ENCODE results near the gene GPR18.

GPR18 gene

DNA sequence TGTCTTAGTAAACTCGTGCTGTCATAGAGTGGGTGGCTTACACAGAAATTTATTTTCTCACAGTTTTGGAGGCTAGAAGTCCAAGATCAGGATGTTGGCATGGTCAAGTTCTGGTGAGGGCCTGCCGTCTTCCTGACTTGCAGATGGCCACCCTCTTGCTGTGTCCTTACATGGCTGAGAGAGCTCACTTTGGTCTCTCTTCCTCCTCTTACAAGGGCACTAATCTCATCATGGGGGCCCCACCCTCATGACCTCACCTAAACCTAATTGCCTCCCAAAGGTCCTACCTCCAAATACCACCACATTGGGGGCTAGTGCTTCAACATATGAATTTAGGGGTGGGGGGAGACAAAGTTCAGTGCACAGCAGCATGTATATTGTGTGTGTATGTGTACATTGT, 14.3 kb upstream of the GPR18 start:
- H3K4me1 ChIP-seq (ENCODE audit: insufficient read depth, poor library complexity, severe bottlenecking): no peaks in the 10 kb centered on the region
- H3K27me3 ChIP-seq (ENCODE audit: insufficient read depth, poor library complexity, severe bottlenecking): no peaks in the 10 kb centered on the region
- TF ChIP-seq, protein P1, sequence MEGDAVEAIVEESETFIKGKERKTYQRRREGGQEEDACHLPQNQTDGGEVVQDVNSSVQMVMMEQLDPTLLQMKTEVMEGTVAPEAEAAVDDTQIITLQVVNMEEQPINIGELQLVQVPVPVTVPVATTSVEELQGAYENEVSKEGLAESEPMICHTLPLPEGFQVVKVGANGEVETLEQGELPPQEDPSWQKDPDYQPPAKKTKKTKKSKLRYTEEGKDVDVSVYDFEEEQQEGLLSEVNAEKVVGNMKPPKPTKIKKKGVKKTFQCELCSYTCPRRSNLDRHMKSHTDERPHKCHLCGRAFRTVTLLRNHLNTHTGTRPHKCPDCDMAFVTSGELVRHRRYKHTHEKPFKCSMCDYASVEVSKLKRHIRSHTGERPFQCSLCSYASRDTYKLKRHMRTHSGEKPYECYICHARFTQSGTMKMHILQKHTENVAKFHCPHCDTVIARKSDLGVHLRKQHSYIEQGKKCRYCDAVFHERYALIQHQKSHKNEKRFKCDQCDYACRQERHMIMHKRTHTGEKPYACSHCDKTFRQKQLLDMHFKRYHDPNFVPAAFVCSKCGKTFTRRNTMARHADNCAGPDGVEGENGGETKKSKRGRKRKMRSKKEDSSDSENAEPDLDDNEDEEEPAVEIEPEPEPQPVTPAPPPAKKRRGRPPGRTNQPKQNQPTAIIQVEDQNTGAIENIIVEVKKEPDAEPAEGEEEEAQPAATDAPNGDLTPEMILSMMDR (IDR thresholded peaks at IDR 0.05; ENCODE audit: poor library complexity, severe bottlenecking): no peak
- H3K36me3 ChIP-seq (ENCODE audit: low read depth): peaks cover 6% of the 10 kb centered on the region; the same call in 1 of the 2 replicates
- DNase-seq (ENCODE audit: low spot score) (no peak), ATAC-seq (ENCODE audit: low read depth) (no peak)
- H3K4me3 ChIP-seq (ENCODE audit: severe bottlenecking): no peak overlapping the region
- H3K9me3 ChIP-seq (ENCODE audit: severe bottlenecking): no peaks in the 10 kb centered on the region
- no peak overlapping the region for H3K27ac ChIP-seq (ENCODE audit: poor library complexity, severe bottlenecking)

DNA sequence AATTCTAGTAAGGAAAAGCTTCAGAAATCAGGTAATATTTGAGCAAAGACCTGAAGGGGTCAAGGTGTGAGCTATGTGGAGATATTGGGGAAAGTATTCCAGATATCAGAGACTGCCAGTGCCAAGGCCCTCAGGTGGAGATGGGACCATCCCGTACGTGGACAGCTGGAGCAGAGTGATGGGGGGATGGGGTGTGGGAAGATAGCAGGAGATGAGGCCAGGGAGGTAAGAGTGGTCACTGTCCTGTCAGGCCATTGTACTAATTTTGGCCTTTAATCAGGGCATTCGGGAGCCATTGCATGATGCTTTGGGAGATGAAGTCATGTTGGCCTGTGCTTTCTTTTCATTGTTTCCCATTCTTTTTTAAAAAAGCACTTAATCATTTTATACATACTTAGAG, 13.1 kb upstream of the GPR18 start:
- ATAC-seq (ENCODE audit: low read depth) (no peak), DNase-seq (ENCODE audit: low spot score) (no peak)
- no peaks in the 10 kb centered on the region for H3K9me3 ChIP-seq (ENCODE audit: severe bottlenecking)
- H3K27me3 ChIP-seq (ENCODE audit: insufficient read depth, poor library complexity, severe bottlenecking): no peaks in the 10 kb centered on the region
- H3K4me3 ChIP-seq (ENCODE audit: severe bottlenecking): no peak overlapping the region
- no peaks in the 10 kb centered on the region for H3K4me1 ChIP-seq (ENCODE audit: insufficient read depth, poor library complexity, severe bottlenecking)
- peaks cover 4% of the 10 kb centered on the region; the same call in 1 of the 2 replicates for H3K36me3 ChIP-seq (ENCODE audit: low read depth)
- TF ChIP-seq, protein P1 (IDR thresholded peaks at IDR 0.05; ENCODE audit: poor library complexity, severe bottlenecking): no peak
- no peak overlapping the region for H3K27ac ChIP-seq (ENCODE audit: poor library complexity, severe bottlenecking)

DNA sequence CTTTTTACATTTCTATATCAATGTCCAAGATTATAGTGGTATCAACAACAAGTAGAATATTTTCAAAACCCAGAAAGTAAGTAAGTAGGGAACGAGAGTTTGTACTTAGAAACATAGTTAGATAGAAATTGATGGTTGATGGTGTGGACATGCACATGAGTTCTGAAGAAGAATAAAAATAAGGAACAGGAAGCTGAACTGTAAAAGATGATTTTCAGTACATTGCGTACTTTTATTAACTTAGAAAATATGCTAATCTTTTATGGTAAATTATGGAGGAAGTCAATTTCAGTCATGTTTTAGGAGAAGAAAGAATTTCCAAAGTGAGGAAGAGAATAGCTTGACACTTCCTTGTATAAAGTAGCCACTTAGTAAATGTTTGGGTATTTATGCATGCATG, 12.3 kb upstream of the GPR18 start:
- no peak overlapping the region for H3K27ac ChIP-seq (ENCODE audit: poor library complexity, severe bottlenecking)

DNA sequence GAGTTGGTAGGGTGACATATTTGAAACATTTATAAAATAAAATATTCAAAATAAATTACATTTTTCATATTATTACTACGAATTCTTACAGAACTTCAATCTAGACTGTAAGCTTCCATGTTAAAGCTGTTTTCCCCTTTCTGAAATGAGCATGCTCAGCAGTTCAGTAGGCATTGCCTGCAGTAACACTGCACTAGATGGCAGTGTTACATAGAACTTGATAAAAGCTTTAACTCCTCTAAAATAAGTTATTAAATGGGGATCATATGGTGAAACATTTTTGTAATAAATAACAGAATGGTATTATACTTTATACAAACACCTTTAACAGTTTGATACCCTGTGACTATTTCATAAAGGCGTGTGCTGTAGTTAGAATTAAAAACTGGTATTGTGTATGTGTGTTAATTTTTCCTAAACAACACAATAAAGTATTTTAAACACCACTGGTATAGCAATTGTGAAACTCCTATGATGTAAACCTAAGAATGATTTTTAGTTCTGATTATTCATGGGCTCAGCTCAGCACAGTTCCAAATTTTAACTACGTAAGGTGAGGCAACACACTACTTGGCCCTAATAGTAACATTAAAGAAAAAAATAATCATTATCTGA, 11.6 kb upstream of the GPR18 start:
- H3K4me1 ChIP-seq (ENCODE audit: insufficient read depth, poor library complexity, severe bottlenecking): no peaks in the 10 kb centered on the region
- ATAC-seq (ENCODE audit: low read depth) (peak; percentile 72; the same call in 2 of the 3 replicates), DNase-seq (ENCODE audit: low spot score) (no peak)
- no peaks in the 10 kb centered on the region for H3K9me3 ChIP-seq (ENCODE audit: severe bottlenecking)
- H3K36me3 ChIP-seq (ENCODE audit: low read depth): peaks cover 4% of the 10 kb centered on the region; the same call in 1 of the 2 replicates
- no peaks in the 10 kb centered on the region for H3K27me3 ChIP-seq (ENCODE audit: insufficient read depth, poor library complexity, severe bottlenecking)
- H3K27ac ChIP-seq (ENCODE audit: poor library complexity, severe bottlenecking): no peak overlapping the region
- H3K4me3 ChIP-seq (ENCODE audit: severe bottlenecking): no peak overlapping the region
- TF ChIP-seq, protein P1 (IDR thresholded peaks at IDR 0.05; ENCODE audit: poor library complexity, severe bottlenecking): peak; percentile 76

More for the DNA sequence above, 12.3 kb upstream of the GPR18 start:
- Histone ChIP-seq H3K27me3 (ENCODE audit: insufficient read depth, poor library complexity, severe bottlenecking) (no peaks in the 10 kb centered on the region), H3K9me3 (ENCODE audit: severe bottlenecking) (no peaks in the 10 kb centered on the region), H3K4me1 (ENCODE audit: insufficient read depth, poor library complexity, severe bottlenecking) (no peaks in the 10 kb centered on the region), H3K36me3 (ENCODE audit: low read depth) (peaks cover 4% of the 10 kb centered on the region; the same call in 1 of the 2 replicates), H3K4me3 (ENCODE audit: severe bottlenecking) (no peak overlapping the region)
- TF ChIP-seq, protein P1 (IDR thresholded peaks at IDR 0.05; ENCODE audit: poor library complexity, severe bottlenecking): no peak
- no peak for DNase-seq (ENCODE audit: low spot score)
- no peak for ATAC-seq (ENCODE audit: low read depth)

DNA sequence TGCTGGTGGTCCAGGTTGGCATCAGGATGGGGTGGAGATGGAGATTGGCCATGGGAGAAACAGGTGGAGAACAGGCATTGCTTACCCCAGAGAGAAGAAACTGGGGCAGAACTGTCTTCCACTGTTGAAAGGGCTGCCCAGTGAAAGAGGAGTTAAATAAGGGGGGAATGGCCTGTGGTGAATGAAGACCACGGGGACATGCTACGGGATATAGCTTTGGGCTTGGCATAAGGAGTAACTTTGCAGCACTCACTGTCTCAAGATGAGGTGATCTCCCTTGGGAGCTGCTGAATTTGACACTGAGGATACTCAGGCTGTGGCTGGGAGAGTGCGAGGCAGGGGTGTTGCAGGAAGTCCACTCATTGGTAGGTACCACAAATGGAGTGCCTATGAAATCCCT, 10.6 kb upstream of the GPR18 start:
- Histone ChIP-seq H3K4me3 (ENCODE audit: severe bottlenecking) (no peak overlapping the region), H3K27ac (ENCODE audit: poor library complexity, severe bottlenecking) (no peak overlapping the region), H3K27me3 (ENCODE audit: insufficient read depth, poor library complexity, severe bottlenecking) (no peaks in the 10 kb centered on the region), H3K4me1 (ENCODE audit: insufficient read depth, poor library complexity, severe bottlenecking) (no peaks in the 10 kb centered on the region), H3K36me3 (ENCODE audit: low read depth) (peaks cover 4% of the 10 kb centered on the region; the same call in 1 of the 2 replicates), H3K9me3 (ENCODE audit: severe bottlenecking) (no peaks in the 10 kb centered on the region)
- ATAC-seq (ENCODE audit: low read depth) (no peak), DNase-seq (ENCODE audit: low spot score) (no peak)
- TF ChIP-seq, protein P1 (IDR thresholded peaks at IDR 0.05; ENCODE audit: poor library complexity, severe bottlenecking): no peak
